ENCODE data around the gene CDH23.

- no peak for TF ChIP-seq CTCF (conservative IDR thresholded peaks at IDR 0.05; ENCODE audit: low read length)
- TF ChIP-seq EZH2phosphoT487 (IDR thresholded peaks at IDR 0.05; ENCODE audit: borderline replicate concordance), result no peak
Observed at GRCh38 chr10:71582019-71582418, 185.3 kb downstream of the CDH23 start.

Measured in Loucy (cell line).